Measurements from ENCODE around the gene MECP2.

Gene MECP2

GRCh38 chrX:154132366-154132765, 34.8 kb upstream of the MECP2 start:
- Histone ChIP-seq H3K36me3 (ENCODE audit: insufficient read depth, low read length) (no peaks in the 10 kb centered on the region), H3K79me2 (ENCODE audit: insufficient read depth, low read length) (no peaks in the 10 kb centered on the region), H4K20me1 (ENCODE audit: insufficient read depth, low read length, poor library complexity, severe bottlenecking) (no peaks in the 10 kb centered on the region), H3K27me3 (ENCODE audit: insufficient read depth, low read length, poor library complexity, severe bottlenecking) (no peaks in the 10 kb centered on the region), H3K4me1 (ENCODE audit: insufficient read depth, low read length, poor library complexity, severe bottlenecking) (peaks cover 6% of the 10 kb centered on the region), H3K9me3 (ENCODE audit: insufficient read depth, low read depth, low read length) (no peaks in the 10 kb centered on the region), H3K4me2 (ENCODE audit: low read depth, low read length, poor library complexity, severe bottlenecking) (no peak overlapping the region), H2AFZ (ENCODE audit: low read length) (no peak overlapping the region), H3F3A (ENCODE audit: low read depth) (no peaks in the 10 kb centered on the region), H3K9ac (ENCODE audit: low read depth, low read length, poor library complexity, severe bottlenecking) (no peak overlapping the region), H3K4me3 (ENCODE audit: low read length, poor library complexity, severe bottlenecking) (no peak overlapping the region), H3K9me2 (replicated peaks; ENCODE audit: low read depth, low read length) (no peaks in the 10 kb centered on the region)
- TF ChIP-seq CTCF (conservative IDR thresholded peaks at IDR 0.05; ENCODE audit: low read length) (no peak), EZH2phosphoT487 (IDR thresholded peaks at IDR 0.05; ENCODE audit: borderline replicate concordance) (no peak)

- Histone ChIP-seq H3K79me2 (ENCODE audit: insufficient read depth, low read length) (no peaks in the 10 kb centered on the region), H3K36me3 (ENCODE audit: insufficient read depth, low read length) (no peaks in the 10 kb centered on the region), H3K27me3 (ENCODE audit: insufficient read depth, low read length, poor library complexity, severe bottlenecking) (no peaks in the 10 kb centered on the region), H3K9ac (ENCODE audit: low read depth, low read length, poor library complexity, severe bottlenecking) (no peak overlapping the region), H3F3A (ENCODE audit: low read depth) (no peaks in the 10 kb centered on the region), H3K4me2 (ENCODE audit: low read depth, low read length, poor library complexity, severe bottlenecking) (no peak overlapping the region), H3K4me3 (ENCODE audit: low read length, poor library complexity, severe bottlenecking) (no peak overlapping the region), H3K9me3 (ENCODE audit: insufficient read depth, low read depth, low read length) (no peaks in the 10 kb centered on the region), H3K4me1 (ENCODE audit: insufficient read depth, low read length, poor library complexity, severe bottlenecking) (peaks cover 6% of the 10 kb centered on the region), H2AFZ (ENCODE audit: low read length) (no peak overlapping the region), H4K20me1 (ENCODE audit: insufficient read depth, low read length, poor library complexity, severe bottlenecking) (no peaks in the 10 kb centered on the region), H3K9me2 (replicated peaks; ENCODE audit: low read depth, low read length) (no peaks in the 10 kb centered on the region)
- TF ChIP-seq CTCF (conservative IDR thresholded peaks at IDR 0.05; ENCODE audit: low read length), result no peak
- TF ChIP-seq EZH2phosphoT487 (IDR thresholded peaks at IDR 0.05; ENCODE audit: borderline replicate concordance), result no peak
Observed at GRCh38 chrX:154131955-154132354, 34.4 kb upstream of the MECP2 start.

- Histone ChIP-seq H2AFZ (ENCODE audit: low read length) (no peak overlapping the region), H3K9me2 (replicated peaks; ENCODE audit: low read depth, low read length) (no peaks in the 10 kb centered on the region)
Observed at GRCh38 chrX:154126101-154126500, 28.6 kb upstream of the MECP2 start.

More at GRCh38 chrX:154126101-154126500, 28.6 kb upstream of the MECP2 start:
- Histone ChIP-seq H3K9me3 (ENCODE audit: insufficient read depth, low read depth, low read length) (no peaks in the 10 kb centered on the region), H3K4me3 (ENCODE audit: low read length, poor library complexity, severe bottlenecking) (no peak overlapping the region), H3K27me3 (ENCODE audit: insufficient read depth, low read length, poor library complexity, severe bottlenecking) (no peaks in the 10 kb centered on the region), H3F3A (ENCODE audit: low read depth) (no peaks in the 10 kb centered on the region), H3K36me3 (ENCODE audit: insufficient read depth, low read length) (no peaks in the 10 kb centered on the region), H4K20me1 (ENCODE audit: insufficient read depth, low read length, poor library complexity, severe bottlenecking) (no peaks in the 10 kb centered on the region), H3K4me2 (ENCODE audit: low read depth, low read length, poor library complexity, severe bottlenecking) (no peak overlapping the region), H3K79me2 (ENCODE audit: insufficient read depth, low read length) (no peaks in the 10 kb centered on the region), H3K4me1 (ENCODE audit: insufficient read depth, low read length, poor library complexity, severe bottlenecking) (peaks cover 32% of the 10 kb centered on the region), H3K9ac (ENCODE audit: low read depth, low read length, poor library complexity, severe bottlenecking) (no peak overlapping the region)
- TF ChIP-seq EZH2phosphoT487 (IDR thresholded peaks at IDR 0.05; ENCODE audit: borderline replicate concordance) (no peak), CTCF (conservative IDR thresholded peaks at IDR 0.05; ENCODE audit: low read length) (no peak)
